Measurements from ENCODE around the gene ERI3. TPM values are rescaled to one million over a fixed set of nuclear protein-coding genes. Genes with fewer than 3 reads are reported as not detected.

ERI3 gene
- total and polyA plus RNA-seq, 9 of the 15 experiments (the other 6 are each of a cell fraction or from before 2014, with no cell fraction given): 47.8 to 93.4 (median 67.2) TPM

DNA sequence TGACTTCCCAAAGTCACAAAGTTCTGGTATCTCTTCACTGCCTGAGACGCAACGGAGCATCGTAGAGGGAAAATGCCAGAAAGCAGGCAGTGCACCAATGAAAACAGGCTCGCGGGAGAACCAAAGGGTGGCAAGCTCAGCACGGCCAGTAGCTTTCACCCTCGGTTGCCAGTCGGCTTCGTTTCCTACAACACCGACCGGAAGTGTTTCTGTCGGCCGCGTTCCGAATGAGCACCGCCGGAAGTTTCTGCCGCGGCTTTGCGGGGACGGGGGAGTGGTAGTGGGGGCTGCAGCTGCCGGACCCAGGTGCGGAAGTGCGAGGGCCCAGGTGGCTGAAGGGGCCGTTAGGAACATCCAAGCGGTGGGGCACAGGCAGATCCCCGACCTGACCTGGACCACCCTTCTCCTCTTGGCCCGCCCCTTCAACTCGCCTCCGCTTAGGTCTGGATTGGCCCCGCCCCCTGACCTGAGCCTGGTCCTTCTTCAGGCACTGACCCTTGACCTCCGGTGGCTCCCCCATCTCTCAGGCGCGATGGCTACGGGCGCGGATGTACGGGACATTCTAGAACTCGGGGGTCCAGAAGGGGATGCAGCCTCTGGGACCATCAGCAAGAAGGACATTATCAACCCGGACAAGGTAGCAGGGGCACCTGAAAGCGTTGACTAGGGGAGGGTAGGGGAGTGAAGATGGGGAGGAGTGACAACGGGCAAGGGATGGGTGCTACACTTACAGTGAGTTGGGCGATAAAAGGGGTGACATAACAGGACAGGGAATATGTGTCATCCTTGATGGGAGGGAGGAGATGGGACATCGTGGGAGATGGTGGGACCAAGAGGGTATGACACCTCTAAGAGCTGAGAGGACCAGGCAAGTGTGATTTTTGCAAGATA, 141.6 kb downstream of the ERI3 start, which contains the start of gene DMAP1 (continued):
- TF ChIP-seq, protein P1, sequence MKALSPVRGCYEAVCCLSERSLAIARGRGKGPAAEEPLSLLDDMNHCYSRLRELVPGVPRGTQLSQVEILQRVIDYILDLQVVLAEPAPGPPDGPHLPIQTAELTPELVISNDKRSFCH (CRISPR knock-in tag; IDR thresholded peaks at IDR 0.05): no peak
- TF ChIP-seq, protein P1 (tag; IDR thresholded peaks at IDR 0.05): peak; percentile 89
- peak; percentile 63 for TF ChIP-seq ZFP36 (IDR thresholded peaks at IDR 0.05; ENCODE audit: low read depth, low read length, partially characterized antibody)
- TF ChIP-seq MED1 (CRISPR knock-in tag; IDR thresholded peaks at IDR 0.05; ENCODE audit: borderline replicate concordance): no peak
- TF ChIP-seq, protein P2, sequence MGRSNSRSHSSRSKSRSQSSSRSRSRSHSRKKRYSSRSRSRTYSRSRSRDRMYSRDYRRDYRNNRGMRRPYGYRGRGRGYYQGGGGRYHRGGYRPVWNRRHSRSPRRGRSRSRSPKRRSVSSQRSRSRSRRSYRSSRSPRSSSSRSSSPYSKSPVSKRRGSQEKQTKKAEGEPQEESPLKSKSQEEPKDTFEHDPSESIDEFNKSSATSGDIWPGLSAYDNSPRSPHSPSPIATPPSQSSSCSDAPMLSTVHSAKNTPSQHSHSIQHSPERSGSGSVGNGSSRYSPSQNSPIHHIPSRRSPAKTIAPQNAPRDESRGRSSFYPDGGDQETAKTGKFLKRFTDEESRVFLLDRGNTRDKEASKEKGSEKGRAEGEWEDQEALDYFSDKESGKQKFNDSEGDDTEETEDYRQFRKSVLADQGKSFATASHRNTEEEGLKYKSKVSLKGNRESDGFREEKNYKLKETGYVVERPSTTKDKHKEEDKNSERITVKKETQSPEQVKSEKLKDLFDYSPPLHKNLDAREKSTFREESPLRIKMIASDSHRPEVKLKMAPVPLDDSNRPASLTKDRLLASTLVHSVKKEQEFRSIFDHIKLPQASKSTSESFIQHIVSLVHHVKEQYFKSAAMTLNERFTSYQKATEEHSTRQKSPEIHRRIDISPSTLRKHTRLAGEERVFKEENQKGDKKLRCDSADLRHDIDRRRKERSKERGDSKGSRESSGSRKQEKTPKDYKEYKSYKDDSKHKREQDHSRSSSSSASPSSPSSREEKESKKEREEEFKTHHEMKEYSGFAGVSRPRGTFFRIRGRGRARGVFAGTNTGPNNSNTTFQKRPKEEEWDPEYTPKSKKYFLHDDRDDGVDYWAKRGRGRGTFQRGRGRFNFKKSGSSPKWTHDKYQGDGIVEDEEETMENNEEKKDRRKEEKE (IDR thresholded peaks at IDR 0.05; ENCODE audit: borderline replicate concordance in 1 of 2, control insufficient read depth in 1 of 2, low read depth in 2 of 2, low read length in 1 of 2): peak in 1 of 2 experiments; percentile 98; a peak in 2 of 4 replicates
- TF ChIP-seq SRF (CRISPR knock-in tag; IDR thresholded peaks at IDR 0.05): no peak; a peak in 1 of 4 replicates
- no peak for TF ChIP-seq NCOA2 (IDR thresholded peaks at IDR 0.05; ENCODE audit: partially characterized antibody in 2 of 2)
- TF ChIP-seq HNRNPH1 (optimal IDR thresholded peaks at IDR 0.05; ENCODE audit: low read depth, low read length): no peak
- peak; percentile 72; the same call in 1 of the 2 replicates for TF ChIP-seq NR2F6 (CRISPR knock-in tag; IDR thresholded peaks at IDR 0.05)
- TF ChIP-seq RNF2 (IDR thresholded peaks at IDR 0.05): peak; percentile 85
- TF ChIP-seq, protein P3, sequence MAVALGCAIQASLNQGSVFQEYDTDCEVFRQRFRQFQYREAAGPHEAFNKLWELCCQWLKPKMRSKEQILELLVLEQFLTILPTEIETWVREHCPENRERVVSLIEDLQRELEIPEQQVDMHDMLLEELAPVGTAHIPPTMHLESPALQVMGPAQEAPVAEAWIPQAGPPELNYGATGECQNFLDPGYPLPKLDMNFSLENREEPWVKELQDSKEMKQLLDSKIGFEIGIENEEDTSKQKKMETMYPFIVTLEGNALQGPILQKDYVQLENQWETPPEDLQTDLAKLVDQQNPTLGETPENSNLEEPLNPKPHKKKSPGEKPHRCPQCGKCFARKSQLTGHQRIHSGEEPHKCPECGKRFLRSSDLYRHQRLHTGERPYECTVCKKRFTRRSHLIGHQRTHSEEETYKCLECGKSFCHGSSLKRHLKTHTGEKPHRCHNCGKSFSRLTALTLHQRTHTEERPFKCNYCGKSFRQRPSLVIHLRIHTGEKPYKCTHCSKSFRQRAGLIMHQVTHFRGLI (CRISPR knock-in tag; IDR thresholded peaks at IDR 0.05): 0 out of 2 replicates have a peak, but pooled peaks have one; percentile 5
- 0 out of 2 replicates have a peak, but pooled peaks have one; percentile 11 for TF ChIP-seq TCFL5 (CRISPR knock-in tag; conservative IDR thresholded peaks at IDR 0.05)
- peak; percentile 60; the same call in 1 of the 2 replicates for TF ChIP-seq BCOR (IDR thresholded peaks at IDR 0.05)
- TF ChIP-seq HDAC2 (IDR thresholded peaks at IDR 0.05): peak; percentile 82; the same call in 1 of the 2 replicates
- TF ChIP-seq ZBTB17 (CRISPR knock-in tag; IDR thresholded peaks at IDR 0.05): peak; percentile 79
- peak; percentile 68; the same call in 1 of the 2 replicates for TF ChIP-seq RFX7 (CRISPR knock-in tag; IDR thresholded peaks at IDR 0.05)
- TF ChIP-seq HDAC1 (IDR thresholded peaks at IDR 0.05): peak in 1 of 2 experiments; percentile 64; a peak in 1 of 4 replicates
- no peak for TF ChIP-seq HNRNPL (IDR thresholded peaks at IDR 0.05; ENCODE audit: low read depth, low read length)
- TF ChIP-seq ZC3H11A (IDR thresholded peaks at IDR 0.05; ENCODE audit: low read depth, low read length): peak; percentile 93
- TF ChIP-seq, protein P4, sequence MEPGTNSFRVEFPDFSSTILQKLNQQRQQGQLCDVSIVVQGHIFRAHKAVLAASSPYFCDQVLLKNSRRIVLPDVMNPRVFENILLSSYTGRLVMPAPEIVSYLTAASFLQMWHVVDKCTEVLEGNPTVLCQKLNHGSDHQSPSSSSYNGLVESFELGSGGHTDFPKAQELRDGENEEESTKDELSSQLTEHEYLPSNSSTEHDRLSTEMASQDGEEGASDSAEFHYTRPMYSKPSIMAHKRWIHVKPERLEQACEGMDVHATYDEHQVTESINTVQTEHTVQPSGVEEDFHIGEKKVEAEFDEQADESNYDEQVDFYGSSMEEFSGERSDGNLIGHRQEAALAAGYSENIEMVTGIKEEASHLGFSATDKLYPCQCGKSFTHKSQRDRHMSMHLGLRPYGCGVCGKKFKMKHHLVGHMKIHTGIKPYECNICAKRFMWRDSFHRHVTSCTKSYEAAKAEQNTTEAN (CRISPR knock-in tag; IDR thresholded peaks at IDR 0.05): no peak
- TF ChIP-seq DDX20 (tag; IDR thresholded peaks at IDR 0.05; ENCODE audit: low read depth): no peak
